NCI-H526 treated with DMSO at 0.1 percent for 48 hours (cell line): Measurements from ENCODE around the gene SOX8.

ENCODE experiments used
- DNase-seq: peaks from one replicate; lab custom pipeline; 2025; lab: John Stamatoyannopoulos, UW

SOX8 gene

GRCh38 chr16:987906-988305 lies 6.3 kb downstream of the SOX8 start:
- no peak for DNase-seq

DNA sequence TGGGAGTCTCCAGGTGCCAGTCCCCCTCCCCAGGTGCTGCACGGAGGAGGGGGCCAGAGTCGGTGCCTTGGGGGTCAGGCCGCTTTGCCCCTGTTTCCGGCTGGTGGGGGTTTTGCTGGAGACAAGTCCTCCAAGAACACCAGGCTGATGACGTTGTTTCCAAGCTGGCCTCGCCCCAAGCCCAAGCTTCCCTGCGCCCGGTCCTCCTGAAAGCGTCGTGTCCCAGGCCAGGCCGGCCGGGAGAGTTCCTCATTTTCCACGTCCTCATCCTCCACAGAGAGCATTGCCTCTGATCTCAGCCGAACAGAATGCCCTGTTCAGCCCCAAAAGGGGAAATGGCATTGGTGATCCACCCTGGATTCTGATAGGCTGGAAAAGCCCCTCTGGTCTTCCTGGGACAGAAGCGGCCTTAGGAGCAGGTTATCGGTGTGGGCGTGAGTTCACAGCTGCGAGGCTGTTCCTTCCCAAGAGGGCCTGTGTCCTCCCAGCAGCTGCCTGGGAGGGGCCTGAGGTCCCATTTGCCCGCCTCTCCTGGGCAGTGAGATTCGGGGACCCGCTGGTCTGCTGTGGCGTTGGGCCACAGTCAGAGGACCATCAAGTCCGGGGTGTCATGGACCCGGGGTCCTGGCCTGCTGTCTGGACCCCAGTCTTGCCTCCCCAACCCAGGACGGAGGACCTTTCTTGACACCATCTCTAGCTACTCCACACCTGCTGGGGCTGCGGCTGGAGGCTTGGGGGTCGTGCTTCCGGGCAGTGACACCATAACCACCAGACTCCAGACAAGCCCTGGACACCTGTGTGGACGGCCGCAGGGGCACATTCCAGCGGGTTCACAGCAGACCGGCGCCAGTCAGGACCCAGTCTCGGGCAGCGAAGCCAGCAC lies 7.1 kb downstream of the SOX8 start:
- no peak for DNase-seq

GRCh38 chr16:989354-989814 lies 7.8 kb downstream of the SOX8 start:
- DNase-seq = no peak

DNA sequence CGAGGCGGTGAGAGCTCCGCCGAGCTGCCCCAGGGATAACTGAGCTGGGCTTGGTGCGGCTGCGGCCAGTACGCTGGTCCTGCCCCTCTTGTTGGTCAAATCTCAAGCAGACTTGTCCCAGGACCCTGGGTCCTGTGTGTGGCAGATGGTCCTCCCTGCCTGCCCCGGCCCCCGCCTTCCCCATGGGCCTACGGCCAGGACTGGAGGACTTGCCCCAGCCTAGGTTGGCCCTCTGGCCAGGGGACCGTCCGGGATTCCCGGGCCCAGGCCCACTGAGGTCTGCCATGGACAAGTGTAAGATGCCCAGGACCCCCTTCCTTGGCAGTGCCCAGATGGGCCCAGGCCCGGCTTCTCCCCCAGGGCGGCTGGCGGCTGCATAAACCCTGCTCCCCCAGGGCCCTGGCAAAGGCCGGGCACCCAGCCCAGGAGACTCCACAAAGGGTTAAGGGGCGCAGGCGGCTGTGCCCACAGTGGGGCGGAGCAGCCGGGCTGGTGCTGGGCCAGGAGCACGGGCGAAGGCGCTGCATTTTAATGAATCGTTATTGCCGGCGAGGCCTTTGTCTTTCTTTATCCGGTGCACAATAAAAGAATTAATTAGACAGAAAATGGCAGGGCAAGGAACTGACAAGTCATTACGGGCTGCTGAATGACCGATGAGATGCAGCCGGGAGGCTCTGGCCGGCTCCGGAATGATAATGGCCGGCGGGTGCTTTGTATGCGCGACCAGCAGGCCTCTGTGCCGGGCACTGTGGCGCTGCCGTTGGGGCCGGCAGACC lies 9.1 kb downstream of the SOX8 start:
- no peak for DNase-seq

- no peak for DNase-seq
Measured at GRCh38 chr16:991345-991744, 9.8 kb downstream of the SOX8 start.

DNA sequence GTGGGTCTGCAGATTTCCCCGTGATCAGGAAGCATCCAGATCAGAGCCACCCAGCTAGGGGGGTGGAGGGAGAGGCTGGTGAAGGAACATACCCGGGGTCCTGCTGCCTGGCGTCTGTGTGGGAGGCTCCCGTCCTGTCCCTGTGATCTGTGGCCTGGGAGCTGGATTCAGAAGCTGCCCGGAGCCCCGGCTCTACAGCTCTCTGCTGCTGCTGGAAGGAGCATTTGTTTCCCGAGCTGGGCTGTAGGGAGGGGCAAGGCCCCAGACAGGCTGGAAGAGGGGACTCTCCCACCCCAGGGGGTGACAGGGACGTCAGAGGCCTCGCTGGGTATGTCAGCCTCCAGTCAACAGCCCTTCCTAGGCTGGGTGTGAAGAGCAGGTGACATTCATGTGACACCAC lies 10.2 kb downstream of the SOX8 start:
- DNase-seq = no peak

DNA sequence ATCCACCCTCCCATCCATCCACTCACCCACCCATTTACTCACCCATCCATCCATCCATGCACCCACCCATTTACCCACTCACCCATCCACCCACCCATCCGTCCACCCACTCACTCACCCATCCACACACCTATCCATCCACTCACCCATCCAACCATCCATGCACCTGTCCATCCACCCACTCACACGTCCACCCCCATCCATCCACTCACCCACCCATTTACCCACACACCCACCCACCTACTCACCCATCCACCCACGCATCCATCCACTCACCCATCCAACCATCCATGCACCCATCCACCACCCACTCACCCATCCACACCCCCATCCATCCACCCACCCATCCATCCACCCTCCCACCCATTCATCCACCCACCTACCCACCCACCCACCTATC lies 12.2 kb downstream of the SOX8 start:
- DNase-seq = no peak

DNA sequence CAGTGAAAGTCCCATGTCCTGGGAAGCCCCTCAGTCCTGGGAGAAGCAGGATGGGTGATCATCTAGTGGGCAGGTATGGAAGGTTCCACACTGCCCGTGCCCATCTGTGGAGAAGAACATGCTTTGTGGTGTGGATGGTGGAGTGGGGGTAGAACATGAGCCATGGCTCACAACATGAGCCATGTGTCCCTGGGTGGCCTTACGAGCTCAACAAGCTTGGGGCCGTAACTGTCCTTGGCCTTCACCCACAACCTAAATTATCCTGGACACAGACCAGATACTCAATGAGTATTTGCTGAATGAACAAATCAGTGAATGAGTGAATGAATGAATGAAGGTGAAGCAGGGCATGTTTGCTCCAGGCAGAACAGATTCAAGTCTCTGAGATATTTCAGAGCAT lies 13.5 kb downstream of the SOX8 start:
- no peak for DNase-seq

- no peak for DNase-seq
Measured at GRCh38 chr16:995783-996182, 14.2 kb downstream of the SOX8 start.

GRCh38 chr16:996681-997080 lies 15.1 kb downstream of the SOX8 start:
- DNase-seq = no peak

- DNase-seq = no peak
Measured at GRCh38 chr16:997440-998051, 16.0 kb downstream of the SOX8 start.

- DNase-seq = no peak
Measured at GRCh38 chr16:998211-998610, 16.6 kb downstream of the SOX8 start.

GRCh38 chr16:998615-999014 lies 17.0 kb downstream of the SOX8 start:
- no peak for DNase-seq

DNA sequence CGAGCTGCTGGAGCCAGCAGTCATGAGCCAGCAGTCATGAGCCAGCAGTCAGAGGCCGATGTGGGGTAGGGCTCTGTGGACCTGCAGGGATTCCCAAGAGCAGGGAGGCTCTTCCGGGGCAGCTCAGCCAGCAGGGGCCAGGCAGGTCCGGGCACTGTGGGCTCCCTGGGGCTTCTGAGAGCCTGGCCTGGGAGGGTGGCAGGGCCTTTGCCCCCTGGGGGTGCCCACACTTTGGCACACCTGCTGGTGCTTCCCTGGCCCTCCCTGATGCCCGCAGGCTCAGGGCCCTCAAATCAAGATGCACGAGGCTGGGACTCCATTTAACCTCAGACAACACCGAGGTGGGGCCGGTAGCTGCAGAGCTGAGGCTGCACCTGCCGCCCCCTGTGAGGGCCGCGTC lies 18.1 kb downstream of the SOX8 start:
- no peak for DNase-seq

DNA sequence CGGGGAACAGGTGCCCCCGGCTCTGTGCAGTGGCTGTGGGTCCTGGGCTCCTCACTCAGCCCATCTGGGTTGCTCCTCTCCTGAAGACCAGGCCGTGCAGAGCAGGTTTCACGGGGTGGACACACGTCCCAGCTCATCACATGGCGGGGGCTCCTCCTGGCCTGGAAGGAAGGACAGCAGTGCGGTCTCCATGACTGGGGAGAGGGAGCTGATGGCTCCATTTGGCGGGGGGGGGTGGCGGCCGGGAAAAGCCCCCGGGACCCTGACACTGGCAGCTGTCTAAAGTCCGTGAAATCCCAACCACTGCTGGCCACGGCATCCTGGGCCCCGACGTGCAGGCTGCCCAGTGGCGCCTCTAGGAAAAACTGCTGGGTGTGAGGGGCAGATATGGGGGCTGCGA lies 19.0 kb downstream of the SOX8 start:
- DNase-seq = no peak

DNA sequence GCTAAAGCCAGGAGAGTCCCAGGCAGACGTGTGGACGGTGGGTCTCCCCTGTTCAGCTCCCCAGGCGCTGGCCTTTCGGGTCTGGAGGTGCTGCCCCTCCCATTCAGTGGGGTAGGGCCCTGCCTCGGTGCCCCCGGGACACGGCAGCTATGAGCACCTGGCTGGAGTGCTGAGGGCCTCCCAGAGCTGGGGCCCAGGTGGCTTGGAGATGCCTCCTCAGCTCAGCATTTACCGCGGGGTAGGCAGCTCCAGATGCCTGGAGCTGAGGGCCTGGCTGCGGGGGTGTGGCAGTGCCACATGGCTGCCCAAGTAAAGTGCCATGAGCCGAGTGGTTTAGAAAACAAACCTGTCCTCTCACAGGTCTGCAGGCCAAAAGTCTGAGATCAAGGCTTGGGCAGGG lies 19.5 kb downstream of the SOX8 start:
- DNase-seq = no peak

GRCh38 chr16:1002399-1003166 lies 21.0 kb downstream of the SOX8 start:
- no peak for DNase-seq

- DNase-seq = no peak
Measured at GRCh38 chr16:1003391-1004347, 22.1 kb downstream of the SOX8 start.

DNA sequence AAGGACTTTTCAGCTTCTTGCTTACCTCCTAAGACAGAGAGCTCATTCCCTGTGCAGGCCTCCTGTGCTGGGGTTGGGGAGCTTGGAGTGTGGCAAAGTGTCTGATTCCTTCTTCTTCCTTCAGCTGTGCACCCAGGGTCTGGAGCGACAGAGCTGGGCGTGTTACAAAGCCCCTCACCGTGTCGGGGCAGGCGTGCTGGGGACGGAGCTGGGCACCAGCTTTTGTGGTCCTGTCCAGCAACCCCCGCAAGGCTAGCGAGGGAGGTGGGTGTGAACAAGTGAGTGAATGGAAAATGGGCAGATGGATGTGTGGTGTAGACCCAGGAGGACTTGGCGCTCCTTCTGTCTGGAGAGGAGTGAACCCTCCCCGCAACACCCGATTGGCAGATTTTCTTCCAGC lies 23.7 kb downstream of the SOX8 start:
- DNase-seq = no peak

GRCh38 chr16:1006781-1007180 lies 25.2 kb downstream of the SOX8 start:
- DNase-seq = no peak

- DNase-seq = no peak
Measured at GRCh38 chr16:1007284-1007850, 25.8 kb downstream of the SOX8 start.
